CD8-positive, alpha-beta memory T cell (primary cell): ENCODE results near the gene RHBDL1. TPM values are rescaled to one million over a fixed set of nuclear protein-coding genes. Genes with fewer than 3 reads are reported as not detected.

ENCODE experiments used
- CTCF ChIA-PET: fragments of 350-600 bp; sonication (Branson Sonifier 250); formaldehyde crosslinking; loops from one replicate; lab custom pipeline; 2021; ENCODE audit warnings: antibody characterized with exemption; lab: Charles Lee
- POLR2A ChIA-PET: fragments of 350-600 bp; sonication (Branson Sonifier 250); formaldehyde crosslinking; loops from one replicate; lab custom pipeline; 2021; ENCODE audit warnings: antibody characterized with exemption; lab: Charles Lee
- DNase-seq, 5 donors: peaks; one replicate each; pipeline versions ENCODE4 v3.0.0 to v3.0.0-alpha.2; 2020 to 2022; ENCODE audit warnings: mixed read lengths in 1 of 5
- H3K27ac ChIP-seq: one replicate; pipeline ENCODE4 v1.7.0; 2013; ENCODE audit warnings: low read depth, mild to moderate bottlenecking, low read length, moderate library complexity
- H3K27me3 ChIP-seq: 2 replicates; pipeline ENCODE4 v1.7.0; 2013; ENCODE audit warnings: low read length, mild to moderate bottlenecking; ENCODE audit not compliant: insufficient read depth, poor library complexity, severe bottlenecking
- H3K36me3 ChIP-seq: 2 replicates; pipeline ENCODE4 v1.7.0; 2013; ENCODE audit warnings: mild to moderate bottlenecking, low read length, moderate library complexity; ENCODE audit not compliant: insufficient read depth
- H3K4me1 ChIP-seq: 2 replicates; pipeline ENCODE4 v1.7.0; 2013; ENCODE audit warnings: mild to moderate bottlenecking, low read length, moderate library complexity; ENCODE audit not compliant: insufficient read depth
- H3K4me3 ChIP-seq: 2 replicates; pipeline ENCODE4 v1.7.0; 2013; ENCODE audit warnings: mild to moderate bottlenecking, low read length
- H3K9me3 ChIP-seq: 2 replicates; pipeline ENCODE4 v1.7.0; 2013; ENCODE audit warnings: mild to moderate bottlenecking, low read length
- H3K27ac Mint-ChIP-seq, 8 donors: one replicate each; pipeline ENCODE4 v1.8.0; 2020 to 2021; ENCODE audit warnings: mixed read lengths in 8 of 8, mild to moderate bottlenecking in 6 of 8, inconsistent platforms in 3 of 8, moderate library complexity in 3 of 8
- H3K27me3 Mint-ChIP-seq, 2 donors: one replicate each; pipeline ENCODE4 v1.8.0; 2020 to 2021; ENCODE audit warnings: mixed read lengths in 2 of 2, mild to moderate bottlenecking in 1 of 2, moderate library complexity in 1 of 2
- H3K36me3 Mint-ChIP-seq, 3 donors: one replicate each; pipeline ENCODE4 v1.8.0; 2020 to 2021; ENCODE audit warnings: mixed read lengths in 3 of 3, inconsistent platforms in 1 of 3, mild to moderate bottlenecking in 1 of 3
- H3K4me1 Mint-ChIP-seq, 3 donors: one replicate each; pipeline ENCODE4 v1.8.0; 2020 to 2021; ENCODE audit warnings: mixed read lengths in 3 of 3, inconsistent platforms in 1 of 3, mild to moderate bottlenecking in 1 of 3
- H3K4me3 Mint-ChIP-seq, 7 donors: one replicate each; pipeline ENCODE4 v1.8.0; 2020 to 2021; ENCODE audit warnings: mixed read lengths in 7 of 7, mild to moderate bottlenecking in 6 of 7, moderate library complexity in 4 of 7, inconsistent platforms in 2 of 7
- H3K9me3 Mint-ChIP-seq, 5 donors: one replicate each; pipeline ENCODE4 v1.8.0; 2020 to 2022; ENCODE audit warnings: mixed read lengths in 5 of 5, mild to moderate bottlenecking in 3 of 5, moderate library complexity in 2 of 5, inconsistent platforms in 1 of 5
- polyA plus RNA-seq: library from polyadenylated mRNA; unstranded; fragments of 300-500 nt; fragmentation: Illumina TruSeq; gene quantifications from one replicate; pipeline ENCODE4 v1.2.3, GENCODE V29; 2021
- total RNA-seq, 2 experiments: library from RNA; stranded (reverse); gene quantifications; one replicate each; pipeline ENCODE4 v1.2.3, GENCODE V29; 2021

The RHBDL1 gene
- total and polyA plus RNA-seq, 3 experiments from 2014 or later = 0.29 to 0.44 (median 0.33) TPM

GRCh38 chr16:662095-662494 is 13.4 kb upstream of the RHBDL1 start:
- peaks cover 0 to 3% (median 2%) of the 10 kb centered on the region in 3 donors for H3K4me1 Mint-ChIP-seq
- no peaks in the 10 kb centered on the region for H3K36me3 ChIP-seq
- H3K27me3 ChIP-seq = no peaks in the 10 kb centered on the region
- H3K9me3 Mint-ChIP-seq = no peaks in the 10 kb centered on the region
- H3K4me3 ChIP-seq = no peak overlapping the region
- H3K4me3 Mint-ChIP-seq = no peak overlapping the region
- no peak for DNase-seq
- no peaks in the 10 kb centered on the region for H3K9me3 ChIP-seq
- ChIA-PET POLR2A (interaction anchor here (0.8 kb wide), 1 partner anchor 13 kb away, joined by 3 read pairs; the partner anchor contains the start of gene WDR90), CTCF (interaction anchor here (0.8 kb wide), 1 partner anchor 14 kb away, joined by 3 read pairs; no protein-coding TSS in a partner anchor)
- H3K4me1 ChIP-seq = peaks cover 2% of the 10 kb centered on the region
- H3K27ac Mint-ChIP-seq = no peak overlapping the region
- no peaks in the 10 kb centered on the region for H3K36me3 Mint-ChIP-seq
- H3K27me3 Mint-ChIP-seq = no peaks in the 10 kb centered on the region
- H3K27ac ChIP-seq = no peak overlapping the region

DNA sequence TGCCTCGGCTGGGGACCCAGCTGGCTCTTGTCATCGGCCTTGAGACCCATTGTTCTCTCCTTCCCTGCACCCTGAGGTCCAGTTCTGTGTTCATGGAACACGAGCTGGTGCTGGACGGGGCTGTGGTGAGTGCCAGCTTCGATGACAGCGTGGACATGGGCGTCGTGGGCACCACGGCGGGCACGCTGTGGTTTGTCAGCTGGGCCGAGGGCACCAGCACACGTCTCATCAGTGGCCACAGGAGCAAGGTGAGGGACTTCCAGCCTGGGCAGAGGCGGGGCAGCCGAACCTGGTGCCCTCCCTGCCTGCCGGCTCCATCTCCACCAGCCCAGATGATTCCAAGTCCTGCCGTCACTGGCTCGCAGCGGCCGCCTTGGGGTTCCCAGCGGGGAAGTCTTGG is 12.9 kb upstream of the RHBDL1 start:
- no peak for DNase-seq
- ChIA-PET POLR2A (interaction anchor here (0.8 kb wide), 1 partner anchor 13 kb away, joined by 3 read pairs; the partner anchor contains the start of gene WDR90), CTCF (no interaction called here)
- Mint-ChIP-seq H3K4me3 (no peak overlapping the region), H3K27me3 (no peaks in the 10 kb centered on the region), H3K4me1 (peaks cover 2 to 8% (median 4%) of the 10 kb centered on the region in 3 donors), H3K9me3 (no peaks in the 10 kb centered on the region), H3K27ac (no peak overlapping the region), H3K36me3 (no peaks in the 10 kb centered on the region)
- no peak overlapping the region for H3K27ac ChIP-seq
- no peaks in the 10 kb centered on the region for H3K36me3 ChIP-seq
- no peaks in the 10 kb centered on the region for H3K9me3 ChIP-seq
- no peaks in the 10 kb centered on the region for H3K27me3 ChIP-seq
- H3K4me1 ChIP-seq = peaks cover 7% of the 10 kb centered on the region
- H3K4me3 ChIP-seq = no peak overlapping the region

DNA sequence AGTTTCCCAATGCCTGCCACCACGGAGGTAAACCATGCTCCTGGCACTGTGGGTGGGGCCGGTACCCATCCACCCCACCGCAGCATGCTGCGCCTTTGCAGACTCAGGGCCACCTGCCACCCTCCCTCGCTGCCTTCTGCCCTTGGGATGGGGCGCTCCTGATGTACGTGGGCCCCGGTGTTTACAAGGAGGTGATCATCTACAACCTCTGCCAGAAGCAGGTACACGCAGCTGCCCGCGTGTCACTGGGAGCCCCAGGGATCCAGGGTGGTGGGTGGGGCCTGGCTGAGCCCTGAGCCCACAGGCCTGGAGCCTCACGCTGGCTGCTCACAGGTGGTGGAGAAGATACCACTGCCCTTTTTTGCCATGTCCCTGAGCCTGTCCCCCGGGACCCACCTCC is 8.9 kb upstream of the RHBDL1 start:
- H3K9me3 ChIP-seq = no peaks in the 10 kb centered on the region
- H3K36me3 ChIP-seq = no peaks in the 10 kb centered on the region
- H3K36me3 Mint-ChIP-seq = peaks cover 0 to 17% (median 0%) of the 10 kb centered on the region in 3 donors
- POLR2A ChIA-PET = no interaction called here
- H3K27me3 ChIP-seq = no peaks in the 10 kb centered on the region
- no peak overlapping the region for H3K27ac Mint-ChIP-seq
- no peak overlapping the region for H3K4me3 ChIP-seq
- no peak for DNase-seq
- H3K4me3 Mint-ChIP-seq = no peak overlapping the region
- H3K27me3 Mint-ChIP-seq = no peaks in the 10 kb centered on the region
- H3K27ac ChIP-seq = no peak overlapping the region
- CTCF ChIA-PET = interaction anchor here (1.0 to 2.0 kb wide), 3 partner anchors 15 to 29 kb away, joined by 3 to 8 read pairs (median 6); no protein-coding TSS in a partner anchor
- H3K9me3 Mint-ChIP-seq = no peaks in the 10 kb centered on the region
- peaks cover 4 to 19% (median 5%) of the 10 kb centered on the region in 3 donors for H3K4me1 Mint-ChIP-seq
- H3K4me1 ChIP-seq = peaks cover 10% of the 10 kb centered on the region

- Mint-ChIP-seq H3K9me3 (no peaks in the 10 kb centered on the region), H3K4me1 (peaks cover 4 to 19% (median 5%) of the 10 kb centered on the region in 3 donors), H3K27me3 (no peaks in the 10 kb centered on the region), H3K36me3 (peaks cover 0 to 23% (median 0%) of the 10 kb centered on the region in 3 donors), H3K4me3 (peak overlapping the region; percentile 77 to 90 (median 80)), H3K27ac (peak overlapping the region; percentile 75 to 98 (median 86))
- Histone ChIP-seq H3K4me1 (peaks cover 10% of the 10 kb centered on the region), H3K4me3 (peak overlapping the region; percentile 68), H3K27me3 (no peaks in the 10 kb centered on the region), H3K27ac (peak overlapping the region; percentile 67), H3K9me3 (no peaks in the 10 kb centered on the region), H3K36me3 (peaks cover 4% of the 10 kb centered on the region)
- ChIA-PET CTCF (interaction anchor here (0.6 to 2.0 kb wide), 8 partner anchors 10 to 733 kb away, joined by 3 to 8 read pairs (median 4); partner anchors contain the start of gene WDR90), POLR2A (interaction anchor here (0.9 to 1.8 kb wide), 5 partner anchors 13 to 29 kb away, joined by 3 to 4 read pairs (median 3); partner anchors contain the start of genes STUB1, WDR24 and WDR90)
- DNase-seq = no peak
These were observed 8.2 kb upstream of the RHBDL1 start for GRCh38 chr16:667113-667779.

- Histone ChIP-seq H3K9me3 (no peaks in the 10 kb centered on the region), H3K4me1 (peaks cover 10% of the 10 kb centered on the region), H3K36me3 (peaks cover 4% of the 10 kb centered on the region), H3K4me3 (peak within 1 kb of the TSS; percentile 68), H3K27me3 (no peaks in the 10 kb centered on the region), H3K27ac (peak within 1 kb of the TSS; percentile 67)
- Mint-ChIP-seq H3K27ac (peak within 1 kb of the TSS; percentile 75 to 98 (median 86)), H3K36me3 (peaks cover 0 to 28% (median 0%) of the 10 kb centered on the region in 3 donors), H3K9me3 (no peaks in the 10 kb centered on the region), H3K4me3 (peak within 1 kb of the TSS; percentile 77 to 90 (median 80)), H3K4me1 (peaks cover 4 to 19% (median 5%) of the 10 kb centered on the region in 3 donors), H3K27me3 (no peaks in the 10 kb centered on the region)
- ChIA-PET POLR2A (interaction anchor here (0.9 to 1.9 kb wide), 6 partner anchors 10 to 28 kb away, joined by 3 to 4 read pairs (median 4); partner anchors contain the start of genes STUB1, WDR24 and WDR90), CTCF (interaction anchor here (0.6 to 2.0 kb wide), 8 partner anchors 11 to 732 kb away, joined by 3 to 8 read pairs (median 4); partner anchors contain the start of gene WDR90)
- DNase-seq = peak; percentile 83 to 91 (median 88)
These were observed 7.5 kb upstream of the RHBDL1 start, which contains the start of gene RHOT2 for GRCh38 chr16:667780-668518. Gene RHOT2, plus strand, starts transcription at chr16:668132. Its CDS starts 68 bp downstream, at chr16:668200.

GRCh38 chr16:668519-669171 is 6.8 kb upstream of the RHBDL1 start:
- Mint-ChIP-seq H3K27me3 (no peaks in the 10 kb centered on the region), H3K36me3 (peaks cover 0 to 34% (median 0%) of the 10 kb centered on the region in 3 donors), H3K27ac (peak overlapping the region in 4 of 8 donors; percentile 62 to 78 (median 70)), H3K4me1 (peaks cover 4 to 19% (median 5%) of the 10 kb centered on the region in 3 donors), H3K4me3 (peak overlapping the region; percentile 61 to 81 (median 77)), H3K9me3 (no peaks in the 10 kb centered on the region)
- POLR2A ChIA-PET = interaction anchor here (1.0 to 1.9 kb wide), 3 partner anchors 10 to 27 kb away, joined by 3 to 4 read pairs (median 4); no protein-coding TSS in a partner anchor
- H3K9me3 ChIP-seq = no peaks in the 10 kb centered on the region
- peaks cover 10% of the 10 kb centered on the region for H3K4me1 ChIP-seq
- H3K4me3 ChIP-seq = peak overlapping the region; percentile 68
- CTCF ChIA-PET = interaction anchor here (0.9 to 2.0 kb wide), 4 partner anchors 13 to 26 kb away, joined by 3 to 8 read pairs (median 5); partner anchors contain the start of gene WDR90
- H3K27me3 ChIP-seq = no peaks in the 10 kb centered on the region
- H3K27ac ChIP-seq = peak overlapping the region; percentile 67
- no peak for DNase-seq
- peaks cover 4% of the 10 kb centered on the region for H3K36me3 ChIP-seq

DNA sequence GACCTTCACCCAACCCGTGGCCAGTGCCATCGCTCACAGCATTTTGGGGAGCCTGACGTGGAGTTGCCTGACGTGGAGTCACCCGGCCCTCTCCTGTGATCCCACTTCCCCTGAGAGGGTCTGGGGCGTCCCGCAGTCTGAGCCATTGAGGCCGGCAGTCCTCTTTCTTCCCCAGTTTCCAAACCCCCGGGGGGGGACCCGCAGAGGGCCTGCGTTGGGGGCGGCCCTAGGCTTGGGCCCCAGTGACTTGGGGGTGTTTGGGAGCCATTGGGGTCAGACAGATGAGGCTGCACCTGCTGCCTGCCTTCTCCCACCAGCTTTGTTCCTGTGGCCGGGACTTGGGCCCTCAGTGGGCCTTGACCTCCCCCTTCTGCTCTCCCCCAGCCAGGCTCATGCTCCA is 5.8 kb upstream of the RHBDL1 start:
- Histone ChIP-seq H3K4me3 (no peak overlapping the region), H3K27ac (no peak overlapping the region), H3K27me3 (no peaks in the 10 kb centered on the region), H3K4me1 (peaks cover 10% of the 10 kb centered on the region), H3K9me3 (no peaks in the 10 kb centered on the region), H3K36me3 (peaks cover 4% of the 10 kb centered on the region)
- ChIA-PET CTCF (interaction anchor here (1.1 kb wide), 1 partner anchor 11 kb away, joined by 3 read pairs; no protein-coding TSS in a partner anchor), POLR2A (interaction anchor here (1.7 to 1.9 kb wide), 2 partner anchors 9 to 11 kb away, joined by 4 to 5 read pairs; partner anchors contain the start of gene STUB1)
- H3K9me3 Mint-ChIP-seq = no peaks in the 10 kb centered on the region
- peaks cover 4 to 19% (median 5%) of the 10 kb centered on the region in 3 donors for H3K4me1 Mint-ChIP-seq
- H3K27ac Mint-ChIP-seq = peak overlapping the region in 2 of 8 donors; percentile 52 to 75
- peaks cover 0 to 36% (median 0%) of the 10 kb centered on the region in 3 donors for H3K36me3 Mint-ChIP-seq
- H3K4me3 Mint-ChIP-seq = peak overlapping the region; percentile 41 to 81 (median 65)
- DNase-seq = no peak
- peaks cover 0 to under 1% of the 10 kb centered on the region in 2 donors for H3K27me3 Mint-ChIP-seq
